Muscle of back (tissue), 11 donors: ENCODE measurements around the gene IGSF3. TPM values are rescaled to one million over a fixed set of nuclear protein-coding genes. Genes with fewer than 3 reads are reported as not detected.

Source experiments
- DNase-seq, 3 donors: peaks; one replicate each; pipeline versions ENCODE4 v3.0.0 to v3.0.0-alpha.2; 2013
- polyA plus RNA-seq, 10 donors: library from polyadenylated mRNA; unstranded; fragments of 120-200 nt; gene quantifications; one replicate each; pipeline ENCODE4 v1.2.1, GENCODE V29; 2013; ENCODE audit not compliant: insufficient read length in 10 of 10

IGSF3 gene
- polyA plus RNA-seq, 10 donors: 15.4 to 52.1 (median 29.9) TPM

DNA sequence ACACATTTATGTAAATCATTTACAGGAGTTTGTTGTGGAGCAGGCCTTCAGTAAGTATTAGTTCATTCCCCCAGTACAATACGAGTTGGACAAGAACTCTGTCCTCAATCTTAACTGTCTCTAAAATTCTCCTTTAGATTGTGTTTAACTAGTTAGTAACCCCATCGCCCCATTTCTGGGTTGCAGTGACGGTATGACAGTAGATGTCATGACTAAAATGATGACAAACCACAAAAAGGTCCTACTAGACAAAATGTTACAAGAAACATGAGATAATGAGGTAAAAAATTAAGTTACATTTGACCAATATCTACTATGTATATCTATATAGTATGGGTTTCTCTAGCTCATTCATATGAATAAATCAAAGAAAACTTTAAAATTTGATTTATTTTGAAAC lies 137.9 kb downstream of the IGSF3 start:
- DNase-seq: no peak

- DNase-seq: no peak
Measured at GRCh38 chr1:116529199-116529631, 138.3 kb downstream of the IGSF3 start.

DNA sequence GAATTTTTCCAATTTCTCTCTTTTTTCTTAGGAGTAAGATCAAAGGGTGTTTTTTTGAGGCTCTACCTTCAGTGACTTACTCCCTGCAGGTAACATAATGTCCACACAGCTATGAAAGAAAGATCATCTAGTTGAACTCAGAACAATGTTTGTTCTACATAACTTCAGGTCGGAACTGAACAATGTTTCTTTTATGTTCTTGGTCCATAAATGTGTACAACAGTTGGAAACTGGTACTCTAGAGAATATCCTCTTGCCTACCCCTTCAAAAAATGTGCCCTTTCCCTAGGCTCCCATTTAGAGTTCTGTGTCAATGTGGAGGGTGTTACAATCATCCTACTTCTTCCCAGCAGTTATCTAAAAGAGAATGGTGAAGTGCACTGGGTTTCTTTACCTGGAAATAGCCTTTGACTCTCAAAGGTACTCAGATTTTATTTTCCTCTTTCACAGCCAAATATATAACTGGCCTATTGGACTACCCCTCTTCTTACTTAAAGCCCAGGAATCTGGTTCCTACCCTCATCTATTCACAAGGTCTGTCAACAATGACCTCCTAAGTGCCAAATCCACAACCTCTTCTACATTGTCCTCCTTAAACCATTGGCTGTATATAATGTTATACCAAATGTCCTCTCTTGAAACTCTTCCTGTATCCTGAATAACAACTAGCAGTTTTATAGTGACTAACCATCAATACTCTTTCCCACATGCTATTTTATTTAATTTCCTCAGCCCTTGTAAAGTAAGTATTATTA lies 139.0 kb downstream of the IGSF3 start:
- no peak for DNase-seq

GRCh38 chr1:116525440-116525839 lies 142.1 kb downstream of the IGSF3 start:
- no peak for DNase-seq

Other genes starting within 250 kb of the IGSF3 start
- gene CD58, start 96.7 kb downstream of the IGSF3 start, polyA plus RNA-seq: 10 to 100 TPM in 9 of 10 donors, 1 to 10 TPM in 1; 9.7 to 17.6 (median 13.0) TPM
- 10 to 100 TPM in 1 of 10 donors, 1 to 10 TPM in 1, under 1 TPM in 8; 0.17 to 10.1 (median 0.56) TPM for gene CD2, start 86.7 kb upstream of the IGSF3 start, polyA plus RNA-seq
- 100 to 1,000 TPM in 9 of 10 donors, 10 to 100 TPM in 1; 84.6 to 151 (median 128) TPM for gene PTGFRN, start 242.2 kb upstream of the IGSF3 start, polyA plus RNA-seq